HepG2 (cell line): ENCODE results near the gene ISLR2. TPM values are rescaled to one million over a fixed set of nuclear protein-coding genes. Genes with fewer than 3 reads are reported as not detected.

ENCODE experiments used
- ATAC-seq: fragments of 200-7000 bp; cut with Tn5 transposase; 3 replicates; pipeline ENCODE4 v1.9.1; 2020; ENCODE audit warnings: mild to moderate bottlenecking, moderate library complexity
- BruUV-seq: library from RNA; stranded (reverse); fragments of 400-500 nt; replicated peaks from 2 replicates; lab custom pipeline; 2021; lab: Mats Ljungman, UMichigan
- CTCF ChIA-PET: fragments of 300-600 bp; formaldehyde crosslinking; extraction: SDS; loops from one replicate; lab custom pipeline; 2021; ENCODE audit warnings: low total read pairs, inconsistent platforms, low intra/inter-chr PET ratio; lab: Yijun Ruan, JAX
- POLR2A ChIA-PET: fragments of 350-600 bp; sonication (Branson Sonifier 250); formaldehyde crosslinking; loops from one replicate; lab custom pipeline; 2020; ENCODE audit warnings: antibody characterized with exemption, inconsistent platforms; lab: Yijun Ruan, JAX
- DNase-seq: peaks from one replicate; pipeline ENCODE4 v3.0.0-alpha.2; 2015; ENCODE audit warnings: low spot score
- FAIRE-seq: peaks from 3 replicates; lab custom pipeline; 2011; peaks lifted over from hg19 to GRCh38; lab: Jason Lieb, UNC
- H2AFZ ChIP-seq: one replicate; pipeline ENCODE4 v1.6.1; 2011; ENCODE audit warnings: low read length, inconsistent platforms
- H3K27ac ChIP-seq: fragments of 300-600 bp; 3 replicates; pipeline ENCODE4 v1.8.0; 2011; ENCODE audit warnings: mixed run types, mild to moderate bottlenecking, mixed read lengths, low read length, inconsistent platforms; ENCODE audit not compliant: insufficient read depth; ENCODE audit errors: extremely low read length
- H3K27me3 ChIP-seq, 2 experiments: fragments of 200-600 bp in 1 of 2; 2 replicates in 1 of 2; 3 replicates in 1 of 2; pipeline versions ENCODE4 v1.6.0 to v1.8.0; 2011; ENCODE audit warnings: low read length in 2 of 2, mild to moderate bottlenecking in 2 of 2, moderate library complexity in 2 of 2, inconsistent platforms in 1 of 2; ENCODE audit not compliant: insufficient read depth in 2 of 2, control insufficient read depth in 1 of 2
- H3K36me3 ChIP-seq, 2 experiments: fragments of 200-600 bp in 1 of 2; replicated peaks in 1 of 2; 2 replicates in 1 of 2; 3 replicates in 1 of 2; pipeline versions ENCODE4 v1.5.1 to v1.8.0; 2011; ENCODE audit warnings: low read length in 2 of 2, inconsistent platforms in 1 of 2; ENCODE audit not compliant: insufficient read depth in 2 of 2, control insufficient read depth in 1 of 2
- H3K4me1 ChIP-seq: 2 replicates; pipeline ENCODE4 v1.5.1; 2012; ENCODE audit warnings: low read length, inconsistent platforms; ENCODE audit not compliant: insufficient read depth
- H3K4me2 ChIP-seq: 2 replicates; pipeline ENCODE4 v1.6.0; 2011; ENCODE audit warnings: low read depth, low read length, inconsistent platforms
- H3K4me3 ChIP-seq, 3 experiments: fragments of 200-600 bp in 1 of 3; sonication (generic), shearing (Covaris generic) in 1 of 3; replicated peaks in 1 of 3; 2 replicates each; pipeline ENCODE4 v1.5.1; 2011 to 2016; ENCODE audit warnings: low read length in 3 of 3, inconsistent platforms in 2 of 3, low read depth in 2 of 3, mild to moderate bottlenecking in 2 of 3, control low read depth in 1 of 3, mixed read lengths in 1 of 3; ENCODE audit not compliant: insufficient read depth in 1 of 3
- H3K79me2 ChIP-seq: one replicate; pipeline ENCODE4 v1.6.1; 2011; ENCODE audit warnings: low read length, inconsistent platforms; ENCODE audit not compliant: insufficient read depth
- H3K9ac ChIP-seq: 2 replicates; pipeline ENCODE4 v1.6.0; 2011; ENCODE audit warnings: mild to moderate bottlenecking, low read depth, low read length, inconsistent platforms; ENCODE audit not compliant: insufficient read depth
- H3K9me3 ChIP-seq: 2 replicates; pipeline ENCODE4 v1.5.1; 2012; ENCODE audit warnings: mild to moderate bottlenecking, low read length
- H4K20me1 ChIP-seq: 2 replicates; pipeline ENCODE4 v1.6.0; 2011; ENCODE audit warnings: inconsistent platforms, mild to moderate bottlenecking, low read length, moderate library complexity; ENCODE audit not compliant: insufficient read depth
- ATM ChIP-seq: fragments of 450-650 bp; IDR thresholded peaks from 2 replicates; pipeline ENCODE4 v1.7.1; 2017; ENCODE audit warnings: mild to moderate bottlenecking, borderline replicate concordance
- CBFB ChIP-seq: sonication (generic); formaldehyde crosslinking; IDR thresholded peaks from 2 replicates; pipeline ENCODE4 v1.4.0; 2020; ENCODE audit warnings: missing genetic modification reagents
- CCAR2 ChIP-seq: fragments of 200-400 bp; formaldehyde crosslinking; optimal IDR thresholded peaks from 2 replicates; pipeline ENCODE3; 2018; ENCODE audit warnings: low read depth, mild to moderate bottlenecking, low read length, moderate library complexity
- EED ChIP-seq: sonication (generic); formaldehyde crosslinking; IDR thresholded peaks from 2 replicates; pipeline ENCODE4 v1.5.0; 2020; ENCODE audit warnings: mild to moderate bottlenecking, missing genetic modification reagents
- GFI1 ChIP-seq: sonication (generic); formaldehyde crosslinking; IDR thresholded peaks from 2 replicates; pipeline ENCODE4 v1.5.0; 2020; ENCODE audit warnings: missing genetic modification reagents, mild to moderate bottlenecking, borderline replicate concordance
- KDM2A ChIP-seq: sonication (generic); formaldehyde crosslinking; IDR thresholded peaks from 2 replicates; pipeline ENCODE4 v1.4.0; 2020; ENCODE audit warnings: low read depth, missing genetic modification reagents, borderline replicate concordance
- TFE3 ChIP-seq: IDR thresholded peaks from 2 replicates; pipeline ENCODE4 v1.6.1; 2016
- TOPORS ChIP-seq: sonication (generic); formaldehyde crosslinking; IDR thresholded peaks from 2 replicates; pipeline ENCODE4 v1.8.0; 2023; ENCODE audit warnings: mild to moderate bottlenecking, missing genetic modification reagents
- XBP1 ChIP-seq: sonication (generic); formaldehyde crosslinking; IDR thresholded peaks from 2 replicates; pipeline ENCODE4 v1.5.0; 2020; ENCODE audit warnings: missing genetic modification reagents
- ZFP62 ChIP-seq: sonication (generic); formaldehyde crosslinking; IDR thresholded peaks from 2 replicates; pipeline ENCODE4 v1.4.0; 2020; ENCODE audit warnings: missing genetic modification reagents
- ZNF510 ChIP-seq: sonication (generic); formaldehyde crosslinking; IDR thresholded peaks from 2 replicates; pipeline ENCODE4 v1.4.0; 2020; ENCODE audit warnings: low read depth, mild to moderate bottlenecking, missing genetic modification reagents
- ZNF552 ChIP-seq: sonication (generic); formaldehyde crosslinking; IDR thresholded peaks from 2 replicates; pipeline ENCODE4 v1.9.0; 2022; ENCODE audit warnings: missing genetic modification reagents, mild to moderate bottlenecking, borderline replicate concordance
- ZNF557 ChIP-seq: sonication (generic); formaldehyde crosslinking; IDR thresholded peaks from 2 replicates; pipeline ENCODE4 v1.4.0; 2020; ENCODE audit warnings: missing genetic modification reagents
- ZNF598 ChIP-seq: sonication (generic); formaldehyde crosslinking; IDR thresholded peaks from 2 replicates; pipeline ENCODE4 v1.5.1; 2020; ENCODE audit warnings: mild to moderate bottlenecking, missing genetic modification reagents, borderline replicate concordance
- ZNF83 ChIP-seq: sonication (generic); formaldehyde crosslinking; IDR thresholded peaks from 2 replicates; pipeline ENCODE4 v1.4.0; 2020; ENCODE audit warnings: missing genetic modification reagents, mild to moderate bottlenecking, borderline replicate concordance
- ZSCAN25 ChIP-seq: sonication (generic); formaldehyde crosslinking; IDR thresholded peaks from 2 replicates; pipeline ENCODE4 v1.8.0; 2022; ENCODE audit warnings: mild to moderate bottlenecking, missing genetic modification reagents
- WGBS: methylation state at CpG from one replicate; pipeline ENCODE4 v1.1.6; 2017; ENCODE audit warnings: low lambda C conversion rate; 5-methylcytosine and 5-hydroxymethylcytosine counted together
- in situ Hi-C: cut with HindIII; loops from 2 replicates; pipeline ENCODE4 v1.10.0; 2017; ENCODE audit warnings: low pct_unique_long_range_greater_than_20kb; ENCODE audit not compliant: extremely low pct_ligation_motif_present
- intact Hi-C: fragments of 100-400 bp; cut with micrococcal nuclease; formaldehyde crosslinking; loops from one replicate; pipeline ENCODE4 v1.10.0; 2022; ENCODE audit not compliant: unreplicated experiment
- polyA plus RNA-seq, 8 experiments: library from polyadenylated mRNA; depleted of rRNA in 3 of 8; stranded (reverse) in 7 of 8; unstranded in 1 of 8; fragments of >200 nt; fragmentation: Illumina TruSeq in 4 of 8; extraction: Trizol in 4 of 8; gene quantifications; 2 replicates each; pipeline versions ENCODE4 v1.2.1 to v1.2.3, GENCODE V29; 2011 to 2016; ENCODE audit warnings: low read depth in 4 of 8, missing spikeins in 1 of 8, mixed read lengths in 1 of 8; ENCODE audit not compliant: insufficient read depth in 1 of 8
- total RNA-seq, 5 experiments: library from RNA; depleted of rRNA; stranded (reverse); fragments of >200 nt; fragmentation: Illumina TruSeq; extraction: Trizol; gene quantifications; 2 replicates each; pipeline ENCODE4 v1.2.3, GENCODE V29; 2016; ENCODE audit warnings: low read depth in 1 of 5
- TF ChIP-seq, protein P1 (sequence below): sonication (generic); formaldehyde crosslinking; IDR thresholded peaks from 2 replicates; pipeline ENCODE4 v1.5.1; 2020; ENCODE audit warnings: mild to moderate bottlenecking, moderate library complexity, missing genetic modification reagents

Gene ISLR2
- total and polyA plus RNA-seq, 2 of the 13 experiments (the other 11 are each of a cell fraction or from before 2014, with no cell fraction given), result not detected

DNA sequence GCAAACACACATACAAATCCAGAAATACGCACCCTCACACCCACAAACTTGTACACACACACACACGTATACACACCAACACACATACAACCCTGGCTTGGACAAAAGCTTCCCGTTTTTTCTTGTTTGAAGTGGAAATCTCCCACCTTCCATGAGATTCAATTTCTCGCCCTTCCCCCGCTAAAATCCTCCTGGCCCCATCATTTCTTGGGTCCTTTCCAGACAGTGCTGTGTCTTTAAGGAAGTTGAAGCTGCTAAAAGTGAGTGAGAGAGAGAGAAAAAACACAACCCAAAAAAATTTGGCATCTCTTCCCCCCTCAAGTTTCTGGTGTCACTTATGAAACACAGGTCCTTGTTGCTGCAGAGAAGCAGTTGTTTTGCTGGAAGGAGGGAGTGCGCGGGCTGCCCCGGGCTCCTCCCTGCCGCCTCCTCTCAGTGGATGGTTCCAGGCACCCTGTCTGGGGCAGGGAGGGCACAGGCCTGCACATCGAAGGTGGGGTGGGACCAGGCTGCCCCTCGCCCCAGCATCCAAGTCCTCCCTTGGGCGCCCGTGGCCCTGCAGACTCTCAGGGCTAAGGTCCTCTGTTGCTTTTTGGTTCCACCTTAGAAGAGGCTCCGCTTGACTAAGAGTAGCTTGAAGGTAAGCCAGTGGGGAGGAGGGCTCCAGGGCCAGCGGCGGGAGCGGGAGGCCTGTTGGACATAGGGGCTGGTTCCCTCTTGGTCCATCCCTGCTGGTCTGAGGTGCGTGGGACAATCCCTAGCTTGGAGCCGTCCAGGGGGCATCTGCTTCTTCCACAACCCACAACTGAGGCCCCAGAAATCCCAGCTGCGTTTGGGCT is 43.2 kb downstream of the ISLR2 start, which contains the start of gene ISLR:
ISLR (plus strand) TSS at position 331 of the 839 bp plus-strand sequence. CDS start 1,149 bp downstream, outside the sequence.
- intact Hi-C loops, result no loop called here
- no peaks in the 10 kb centered on the region for H3K4me1 ChIP-seq
- no peaks in the 10 kb centered on the region for H3K9me3 ChIP-seq
- TF ChIP-seq ZNF510 (CRISPR knock-in tag) (no peak), TFE3 (CRISPR knock-in tag) (no peak), CCAR2 (no peak), ZFP62 (CRISPR knock-in tag) (no peak), ZSCAN25 (CRISPR knock-in tag) (no peak), CBFB (CRISPR knock-in tag) (no peak), KDM2A (CRISPR knock-in tag) (no peak), ZNF557 (CRISPR knock-in tag) (no peak), ATM (no peak), GFI1 (CRISPR knock-in tag) (no peak), EED (CRISPR knock-in tag) (no peak), XBP1 (CRISPR knock-in tag) (no peak), ZNF83 (CRISPR knock-in tag) (no peak), ZNF552 (CRISPR knock-in tag) (no peak), TOPORS (CRISPR knock-in tag) (no peak), ZNF598 (CRISPR knock-in tag) (no peak)
- TF ChIP-seq, protein P1, sequence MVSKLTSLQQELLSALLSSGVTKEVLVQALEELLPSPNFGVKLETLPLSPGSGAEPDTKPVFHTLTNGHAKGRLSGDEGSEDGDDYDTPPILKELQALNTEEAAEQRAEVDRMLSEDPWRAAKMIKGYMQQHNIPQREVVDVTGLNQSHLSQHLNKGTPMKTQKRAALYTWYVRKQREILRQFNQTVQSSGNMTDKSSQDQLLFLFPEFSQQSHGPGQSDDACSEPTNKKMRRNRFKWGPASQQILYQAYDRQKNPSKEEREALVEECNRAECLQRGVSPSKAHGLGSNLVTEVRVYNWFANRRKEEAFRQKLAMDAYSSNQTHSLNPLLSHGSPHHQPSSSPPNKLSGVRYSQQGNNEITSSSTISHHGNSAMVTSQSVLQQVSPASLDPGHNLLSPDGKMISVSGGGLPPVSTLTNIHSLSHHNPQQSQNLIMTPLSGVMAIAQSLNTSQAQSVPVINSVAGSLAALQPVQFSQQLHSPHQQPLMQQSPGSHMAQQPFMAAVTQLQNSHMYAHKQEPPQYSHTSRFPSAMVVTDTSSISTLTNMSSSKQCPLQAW (CRISPR knock-in tag), result no peak
- ChIA-PET CTCF (no interaction called here), POLR2A (no interaction called here)
- no peak within 1 kb of the TSS for H3K9ac ChIP-seq
- peaks cover 11 to 42% of the 10 kb centered on the region in 2 experiments; a peak in 4 of 5 replicates for H3K27me3 ChIP-seq
- no TSS peak for BruUV-seq
- no peak for FAIRE-seq
- ATAC-seq, result no peak
- H3K79me2 ChIP-seq, result no peaks in the 10 kb centered on the region
- 31% methylated on average over 11 of the region's 20 CpGs for WGBS
- no peak for DNase-seq
- H3K4me2 ChIP-seq, result no peak within 1 kb of the TSS
- no peak within 1 kb of the TSS for H3K4me3 ChIP-seq
- no peak within 1 kb of the TSS for H2AFZ ChIP-seq
- H3K27ac ChIP-seq, result no peak within 1 kb of the TSS
- no peaks in the 10 kb centered on the region for H4K20me1 ChIP-seq
- in situ Hi-C loops, result no loop called here
- H3K36me3 ChIP-seq, result no peaks in the 10 kb centered on the region
